Hepatocyte (in vitro differentiated cells): ENCODE results near the gene RAMP3. TPM values are rescaled to one million over a fixed set of nuclear protein-coding genes. Genes with fewer than 3 reads are reported as not detected.
"Not testable (repeated sequence)": the region's sequence is repeated elsewhere in the genome, so short reads cannot be mapped to it uniquely, and the experiment has no call there.

ENCODE experiments used
- DNase-seq: peaks from one replicate; pipeline ENCODE4 v3.0.0-alpha.2; 2016; ENCODE audit warnings: low spot score
- H2AFZ ChIP-seq: fragments of 200-600 bp; sonication (generic); 2 replicates; pipeline ENCODE4 v1.6.0; 2016; ENCODE audit warnings: antibody characterized with exemption, mild to moderate bottlenecking
- H3K27ac ChIP-seq: fragments of 200-600 bp; sonication (generic); 2 replicates; pipeline ENCODE4 v1.5.1; 2016; ENCODE audit warnings: mild to moderate bottlenecking
- H3K27me3 ChIP-seq: fragments of 200-600 bp; sonication (generic); 2 replicates; pipeline ENCODE4 v1.6.1; 2016
- H3K36me3 ChIP-seq: fragments of 200-600 bp; sonication (generic); replicated peaks from 2 replicates; pipeline ENCODE4 v1.5.1; 2016; ENCODE audit warnings: low read depth; ENCODE audit not compliant: insufficient read depth
- H3K4me1 ChIP-seq: fragments of 200-600 bp; sonication (generic); 2 replicates; pipeline ENCODE4 v1.5.1; 2016; ENCODE audit warnings: mild to moderate bottlenecking, moderate library complexity; ENCODE audit not compliant: insufficient read depth
- H3K4me2 ChIP-seq: fragments of 200-600 bp; sonication (generic); 2 replicates; pipeline ENCODE4 v1.6.0; 2016
- H3K4me3 ChIP-seq: fragments of 200-600 bp; sonication (generic); 2 replicates; pipeline ENCODE4 v1.5.1; 2016; ENCODE audit warnings: mild to moderate bottlenecking
- H3K79me2 ChIP-seq: fragments of 200-600 bp; sonication (generic); 2 replicates; pipeline ENCODE4 v1.6.0; 2017; ENCODE audit warnings: mild to moderate bottlenecking
- H3K9me2 ChIP-seq: fragments of 200-600 bp; sonication (generic); replicated peaks from 2 replicates; pipeline ENCODE4 v1.6.0; 2017; ENCODE audit warnings: mild to moderate bottlenecking; ENCODE audit not compliant: insufficient read depth
- H3K9me3 ChIP-seq: fragments of 200-600 bp; sonication (generic); 2 replicates; pipeline ENCODE4 v1.5.1; 2016; ENCODE audit warnings: low read depth, mild to moderate bottlenecking
- H4K20me1 ChIP-seq: fragments of 200-600 bp; sonication (generic); 2 replicates; pipeline ENCODE4 v1.6.0; 2016; ENCODE audit warnings: mild to moderate bottlenecking; ENCODE audit not compliant: insufficient read depth, poor library complexity, severe bottlenecking
- EZH2 ChIP-seq: fragments of 200-600 bp; sonication (generic); IDR thresholded peaks from 2 replicates; pipeline ENCODE4 v1.6.1; 2016; ENCODE audit warnings: antibody characterized with exemption, mild to moderate bottlenecking, borderline replicate concordance
- EZH2phosphoT487 ChIP-seq: fragments of 200-600 bp; sonication (generic); IDR thresholded peaks from one replicate; pipeline ENCODE4 v1.6.1; 2018; ENCODE audit warnings: antibody characterized with exemption, mild to moderate bottlenecking, low read depth, moderate library complexity; ENCODE audit not compliant: unreplicated experiment, severe bottlenecking
- WGBS: methylation state at CpG from one replicate; pipeline ENCODE4 v1.1.6; 2016; ENCODE audit warnings: low lambda C conversion rate; ENCODE audit errors: missing lambda C conversion rate; 5-methylcytosine and 5-hydroxymethylcytosine counted together
- polyA plus RNA-seq: library from polyadenylated mRNA; unstranded; fragments of >200 nt; fragmentation: Nextera tagmentation; extraction: Ambion mirVana; gene quantifications from 2 replicates; pipeline ENCODE4 v1.2.1, GENCODE V29; 2016
- total RNA-seq: library from RNA; depleted of rRNA; stranded (reverse); fragments of >200 nt; gene quantifications from 2 replicates; pipeline ENCODE4 v1.2.3, GENCODE V29; 2014
- TF ChIP-seq, protein P1 (sequence below): fragments of 200-600 bp; sonication (generic); IDR thresholded peaks from 2 replicates; pipeline ENCODE4 v1.5.1; 2016; ENCODE audit warnings: antibody characterized with exemption, mild to moderate bottlenecking; ENCODE audit not compliant: poor library complexity

RAMP3 gene
- total and polyA plus RNA-seq, 2 experiments from 2014 or later: not detected

DNA sequence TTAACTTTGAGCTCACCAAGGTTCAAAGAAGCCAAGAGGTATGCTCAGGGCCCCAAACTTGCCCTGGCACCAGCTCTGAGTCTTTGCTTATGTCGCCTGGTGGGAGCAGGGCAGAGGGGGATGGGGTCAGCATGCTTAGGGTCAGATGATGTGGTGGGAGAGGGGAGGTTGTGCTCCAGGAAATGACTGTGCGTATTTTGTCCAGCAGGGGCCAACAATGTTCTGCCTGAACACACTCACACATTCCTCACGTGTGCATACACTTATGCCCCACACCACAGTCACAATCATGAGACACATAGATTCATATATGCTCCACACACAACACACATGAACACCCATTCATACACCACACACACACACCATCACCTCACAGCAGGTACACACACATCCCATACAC lies 4.4 kb upstream of the RAMP3 start:
- peaks cover 20% of the 10 kb centered on the region for H3K27me3 ChIP-seq
- no peak overlapping the region for H3K4me3 ChIP-seq
- H3K4me1 ChIP-seq: no peaks in the 10 kb centered on the region
- no peaks in the 10 kb centered on the region for H3K79me2 ChIP-seq
- no peaks in the 10 kb centered on the region for H3K36me3 ChIP-seq
- no peaks in the 10 kb centered on the region for H3K9me3 ChIP-seq
- H3K27ac ChIP-seq: no peak overlapping the region
- no peaks in the 10 kb centered on the region for H4K20me1 ChIP-seq
- WGBS: 66% methylated on average over 3 of the region's 3 CpGs
- no peak overlapping the region for H3K4me2 ChIP-seq
- TF ChIP-seq EZH2 (no peak), EZH2phosphoT487 (no peak)
- TF ChIP-seq, protein P1, sequence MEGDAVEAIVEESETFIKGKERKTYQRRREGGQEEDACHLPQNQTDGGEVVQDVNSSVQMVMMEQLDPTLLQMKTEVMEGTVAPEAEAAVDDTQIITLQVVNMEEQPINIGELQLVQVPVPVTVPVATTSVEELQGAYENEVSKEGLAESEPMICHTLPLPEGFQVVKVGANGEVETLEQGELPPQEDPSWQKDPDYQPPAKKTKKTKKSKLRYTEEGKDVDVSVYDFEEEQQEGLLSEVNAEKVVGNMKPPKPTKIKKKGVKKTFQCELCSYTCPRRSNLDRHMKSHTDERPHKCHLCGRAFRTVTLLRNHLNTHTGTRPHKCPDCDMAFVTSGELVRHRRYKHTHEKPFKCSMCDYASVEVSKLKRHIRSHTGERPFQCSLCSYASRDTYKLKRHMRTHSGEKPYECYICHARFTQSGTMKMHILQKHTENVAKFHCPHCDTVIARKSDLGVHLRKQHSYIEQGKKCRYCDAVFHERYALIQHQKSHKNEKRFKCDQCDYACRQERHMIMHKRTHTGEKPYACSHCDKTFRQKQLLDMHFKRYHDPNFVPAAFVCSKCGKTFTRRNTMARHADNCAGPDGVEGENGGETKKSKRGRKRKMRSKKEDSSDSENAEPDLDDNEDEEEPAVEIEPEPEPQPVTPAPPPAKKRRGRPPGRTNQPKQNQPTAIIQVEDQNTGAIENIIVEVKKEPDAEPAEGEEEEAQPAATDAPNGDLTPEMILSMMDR: no peak
- no peak overlapping the region for H2AFZ ChIP-seq
- no peak for DNase-seq
- no peaks in the 10 kb centered on the region for H3K9me2 ChIP-seq

DNA sequence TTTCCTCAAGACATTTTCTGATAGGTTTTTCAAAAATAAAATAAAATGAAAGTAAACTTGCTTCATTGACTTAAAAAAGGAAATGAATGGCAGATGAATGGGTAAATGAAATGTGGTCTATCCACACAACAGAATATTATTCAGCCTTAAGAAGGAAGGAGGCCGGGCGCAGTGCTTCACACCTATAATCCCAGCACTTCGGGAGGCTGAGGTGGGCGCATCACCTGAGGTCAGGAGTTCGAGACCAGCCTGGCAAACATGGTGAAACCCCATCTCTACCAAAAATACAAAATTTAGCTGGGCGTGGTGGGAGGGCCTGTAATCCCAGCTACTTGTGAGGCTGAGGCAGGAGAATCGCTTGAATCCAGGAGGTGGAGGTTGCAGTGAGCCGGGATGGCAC lies 3.7 kb upstream of the RAMP3 start:
- not testable (repeated sequence) for H3K9me3 ChIP-seq, H3K9me2 ChIP-seq, H3K36me3 ChIP-seq, DNase-seq, H4K20me1 ChIP-seq, H3K4me1 ChIP-seq, H2AFZ ChIP-seq, H3K27ac ChIP-seq, H3K4me3 ChIP-seq, H3K79me2 ChIP-seq, H3K4me2 ChIP-seq
- 91% methylated on average over 8 of the region's 8 CpGs for WGBS
- peaks cover 26% of the 10 kb centered on the region for H3K27me3 ChIP-seq

DNA sequence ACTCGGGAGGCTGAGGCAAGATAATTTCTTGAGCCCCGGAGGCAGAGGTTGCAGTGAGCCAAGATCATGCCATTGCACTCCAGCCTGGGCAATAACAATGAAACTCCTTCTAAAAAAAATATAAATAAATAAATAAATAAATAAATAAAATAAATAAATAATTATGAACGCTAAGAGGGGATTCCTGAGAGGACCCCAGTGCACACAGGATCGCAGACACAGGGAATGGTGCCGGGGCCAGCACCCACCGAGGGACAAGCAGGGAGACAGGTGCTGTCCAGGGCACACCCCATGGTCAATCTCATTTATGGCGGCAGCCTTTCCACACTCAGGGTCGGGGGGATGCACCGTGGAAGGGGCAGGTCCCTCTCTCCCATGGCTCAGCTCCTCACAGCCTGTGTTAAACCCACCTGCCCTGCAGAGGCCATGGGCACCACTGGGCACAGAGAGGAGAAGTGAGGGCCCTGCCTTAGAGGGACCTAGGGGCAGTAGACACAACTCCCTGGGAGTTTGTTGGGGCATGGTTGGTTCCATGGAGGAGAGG lies 2.2 kb upstream of the RAMP3 start:
- no peak overlapping the region for H3K27ac ChIP-seq
- no peaks in the 10 kb centered on the region for H3K9me2 ChIP-seq
- no peaks in the 10 kb centered on the region for H4K20me1 ChIP-seq
- no peak for DNase-seq
- H3K9me3 ChIP-seq: no peaks in the 10 kb centered on the region
- no peak overlapping the region for H3K4me3 ChIP-seq
- no peaks in the 10 kb centered on the region for H3K4me1 ChIP-seq
- no peak overlapping the region for H3K4me2 ChIP-seq
- no peaks in the 10 kb centered on the region for H3K79me2 ChIP-seq
- H2AFZ ChIP-seq: no peak overlapping the region
- no peak for TF ChIP-seq EZH2
- TF ChIP-seq, protein P1: no peak
- TF ChIP-seq EZH2phosphoT487: no peak
- no peaks in the 10 kb centered on the region for H3K36me3 ChIP-seq
- peaks cover 37% of the 10 kb centered on the region for H3K27me3 ChIP-seq
- 93% methylated on average over 9 of the region's 9 CpGs for WGBS

DNA sequence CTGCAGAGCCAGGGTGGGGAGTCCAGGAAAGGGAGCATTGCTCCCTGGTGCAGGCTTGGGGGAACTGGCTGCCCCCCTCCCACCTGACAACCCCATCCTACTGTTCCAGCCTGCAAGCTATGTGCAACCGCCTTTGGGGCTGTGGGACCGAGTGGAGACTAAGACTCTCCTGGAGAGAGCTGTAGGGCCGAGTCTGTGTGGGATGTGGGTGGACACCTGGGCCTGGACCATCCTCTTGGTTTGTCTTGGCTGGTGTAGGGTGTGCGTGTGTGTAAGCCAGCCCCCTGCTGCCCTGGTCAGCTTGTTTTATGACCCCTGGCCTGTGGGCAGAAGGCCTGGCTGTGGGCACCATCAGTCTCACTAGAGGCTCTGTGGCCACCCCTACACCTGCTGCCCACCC lies 1.6 kb upstream of the RAMP3 start:
- Histone ChIP-seq H2AFZ (no peak overlapping the region), H3K9me3 (no peaks in the 10 kb centered on the region), H3K27me3 (peaks cover 37% of the 10 kb centered on the region), H3K4me1 (no peaks in the 10 kb centered on the region), H4K20me1 (no peaks in the 10 kb centered on the region), H3K9me2 (no peaks in the 10 kb centered on the region), H3K79me2 (no peaks in the 10 kb centered on the region), H3K36me3 (no peaks in the 10 kb centered on the region), H3K4me3 (no peak overlapping the region), H3K27ac (no peak overlapping the region), H3K4me2 (no peak overlapping the region)
- no peak for DNase-seq
- 90% methylated on average over 4 of the region's 4 CpGs for WGBS
- TF ChIP-seq, protein P1: no peak
- TF ChIP-seq EZH2phosphoT487 (no peak), EZH2 (no peak)
